ENCODE data around the gene ANGEL1.

The ANGEL1 gene

DNA sequence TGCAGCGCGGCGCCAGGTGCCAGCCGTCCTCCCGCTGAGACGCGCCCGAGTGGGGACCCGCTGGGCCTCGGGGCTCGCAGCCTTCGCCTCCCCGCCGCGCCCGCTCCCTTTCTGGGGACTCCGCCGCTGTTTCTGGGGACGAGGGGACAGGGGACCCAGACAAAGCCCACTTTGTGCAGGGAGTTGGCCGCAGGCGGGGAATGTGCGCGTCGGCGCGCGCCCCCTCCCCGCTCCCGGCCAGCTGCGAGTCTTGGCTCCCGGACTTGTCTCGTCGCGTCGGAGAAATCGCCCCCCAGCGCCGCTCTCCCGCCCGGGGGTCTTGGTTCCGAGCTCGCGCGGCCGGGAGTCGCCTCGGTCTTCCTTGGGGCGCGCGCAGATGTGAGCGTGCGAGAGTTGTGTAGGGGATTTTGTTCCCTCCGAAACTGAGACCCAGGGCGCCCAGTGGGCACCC lies 50.7 kb downstream of the ANGEL1 start:
- no peaks in the 10 kb centered on the region for H3K9me3 ChIP-seq (ENCODE audit: severe bottlenecking)
- H3K4me3 ChIP-seq (ENCODE audit: low read depth, low read length), result peak overlapping the region; percentile 62
- TF ChIP-seq, protein P1, sequence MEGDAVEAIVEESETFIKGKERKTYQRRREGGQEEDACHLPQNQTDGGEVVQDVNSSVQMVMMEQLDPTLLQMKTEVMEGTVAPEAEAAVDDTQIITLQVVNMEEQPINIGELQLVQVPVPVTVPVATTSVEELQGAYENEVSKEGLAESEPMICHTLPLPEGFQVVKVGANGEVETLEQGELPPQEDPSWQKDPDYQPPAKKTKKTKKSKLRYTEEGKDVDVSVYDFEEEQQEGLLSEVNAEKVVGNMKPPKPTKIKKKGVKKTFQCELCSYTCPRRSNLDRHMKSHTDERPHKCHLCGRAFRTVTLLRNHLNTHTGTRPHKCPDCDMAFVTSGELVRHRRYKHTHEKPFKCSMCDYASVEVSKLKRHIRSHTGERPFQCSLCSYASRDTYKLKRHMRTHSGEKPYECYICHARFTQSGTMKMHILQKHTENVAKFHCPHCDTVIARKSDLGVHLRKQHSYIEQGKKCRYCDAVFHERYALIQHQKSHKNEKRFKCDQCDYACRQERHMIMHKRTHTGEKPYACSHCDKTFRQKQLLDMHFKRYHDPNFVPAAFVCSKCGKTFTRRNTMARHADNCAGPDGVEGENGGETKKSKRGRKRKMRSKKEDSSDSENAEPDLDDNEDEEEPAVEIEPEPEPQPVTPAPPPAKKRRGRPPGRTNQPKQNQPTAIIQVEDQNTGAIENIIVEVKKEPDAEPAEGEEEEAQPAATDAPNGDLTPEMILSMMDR (IDR thresholded peaks at IDR 0.05; ENCODE audit: low read depth, low read length), result no peak
- H3K27me3 ChIP-seq (ENCODE audit: insufficient read depth, low read depth, severe bottlenecking), result peaks cover 12% of the 10 kb centered on the region
- no peaks in the 10 kb centered on the region for H3K36me3 ChIP-seq
- no peak overlapping the region for H3K27ac ChIP-seq
- no peak for DNase-seq

DNA sequence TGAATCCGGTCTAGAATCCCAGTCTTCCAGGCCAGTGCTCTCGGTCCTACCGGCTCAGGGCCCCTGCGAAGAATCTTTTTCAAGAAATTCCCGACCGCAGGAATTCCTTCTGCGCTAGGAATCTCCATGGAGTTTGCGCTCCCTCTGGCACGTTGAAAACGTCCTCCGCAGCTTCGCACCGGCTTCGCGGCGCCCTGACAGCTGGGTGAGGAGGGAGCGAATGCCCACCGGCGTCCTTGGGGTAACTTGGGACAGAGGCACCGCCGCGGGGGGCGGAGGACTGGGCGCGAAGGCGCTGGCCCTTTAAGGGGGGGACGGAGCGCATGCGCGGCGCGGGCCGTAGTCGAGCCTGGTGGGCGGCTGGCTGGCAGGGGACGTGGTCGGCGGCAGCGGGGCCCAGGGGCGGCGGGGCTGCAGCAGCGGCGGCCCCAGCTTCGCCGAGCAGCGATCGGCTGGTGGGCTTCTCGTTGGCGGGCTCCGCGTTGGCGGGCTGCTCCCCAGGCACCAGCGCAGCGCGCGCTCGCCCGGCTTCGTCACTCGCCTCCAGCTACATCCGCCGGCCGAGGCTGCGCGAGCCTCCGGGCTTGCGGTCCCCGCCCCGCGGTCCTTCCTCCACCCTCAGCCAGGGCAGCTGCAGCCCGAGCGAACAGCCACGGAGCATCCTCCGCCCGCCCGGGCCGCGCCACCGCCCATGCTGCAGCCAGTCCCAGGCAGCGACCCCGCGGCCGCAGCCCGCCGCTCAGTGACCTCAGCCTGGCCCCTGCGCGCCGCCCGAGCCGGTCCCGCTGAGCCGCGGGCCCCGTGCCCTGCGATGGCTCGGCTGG lies 51.3 kb downstream of the ANGEL1 start, which contains the start of gene VASH1:
Gene VASH1, plus strand, starts transcription at position 333 of the 824 bp plus-strand sequence. CDS start 1,354 bp downstream, outside the sequence.
- Histone ChIP-seq H3K4me3 (ENCODE audit: low read depth, low read length) (peak within 1 kb of the TSS; percentile 62), H3K27ac (peak within 1 kb of the TSS; percentile 39; the same call in 1 of the 2 replicates)
- DNase-seq, result peak; percentile 63

DNA sequence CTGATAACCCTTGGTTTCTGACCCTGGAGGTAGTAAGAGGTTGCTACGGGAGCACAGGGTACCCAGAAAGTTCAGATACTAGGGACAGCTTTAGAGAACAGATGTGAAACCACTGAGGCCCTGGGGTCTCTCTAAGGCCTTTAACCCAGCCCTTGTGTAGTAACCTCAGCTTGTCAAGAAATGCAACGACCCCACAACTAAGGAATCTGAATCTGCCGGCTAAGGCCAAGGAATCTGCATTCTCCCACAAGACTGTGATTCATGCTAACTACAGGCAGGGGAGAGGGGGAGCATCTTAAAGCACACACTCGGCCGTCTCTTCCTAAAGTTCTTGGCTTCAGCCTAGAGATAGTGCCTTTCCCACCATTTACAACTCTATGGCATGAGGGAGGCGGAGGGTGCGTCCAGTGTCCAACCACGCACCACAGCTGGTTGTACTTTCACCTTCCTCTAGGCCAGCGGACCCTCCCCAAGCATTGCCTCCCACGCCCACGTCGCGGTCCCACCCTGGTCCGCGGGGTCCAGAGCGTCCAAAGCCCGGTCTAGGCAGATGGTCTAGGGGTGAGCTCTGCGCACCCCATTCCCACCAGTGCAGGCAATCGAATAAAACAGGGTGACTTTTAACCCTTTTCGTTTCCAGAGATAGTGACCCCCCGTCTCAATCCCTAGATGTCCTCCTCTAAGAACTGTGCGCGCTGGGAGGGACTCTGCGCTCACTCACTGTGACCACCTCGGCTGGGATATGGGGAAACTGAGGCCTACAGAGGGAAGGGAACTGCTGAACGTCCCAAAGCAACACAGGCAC lies 52.1 kb downstream of the ANGEL1 start:
- peak overlapping the region; percentile 62 for H3K4me3 ChIP-seq (ENCODE audit: low read depth, low read length)
- no peak for DNase-seq
- no peaks in the 10 kb centered on the region for H3K9me3 ChIP-seq (ENCODE audit: severe bottlenecking)
- TF ChIP-seq, protein P1 (IDR thresholded peaks at IDR 0.05; ENCODE audit: low read depth, low read length), result no peak
- H3K27me3 ChIP-seq (ENCODE audit: insufficient read depth, low read depth, severe bottlenecking), result peaks cover 12% of the 10 kb centered on the region
- no peaks in the 10 kb centered on the region for H3K36me3 ChIP-seq
- no peak overlapping the region for H3K27ac ChIP-seq

More for the DNA sequence above, 51.3 kb downstream of the ANGEL1 start, which contains the start of gene VASH1:
- H3K9me3 ChIP-seq (ENCODE audit: severe bottlenecking), result no peaks in the 10 kb centered on the region
- H3K27me3 ChIP-seq (ENCODE audit: insufficient read depth, low read depth, severe bottlenecking), result peaks cover 12% of the 10 kb centered on the region
- TF ChIP-seq, protein P1 (IDR thresholded peaks at IDR 0.05; ENCODE audit: low read depth, low read length), result no peak
- H3K36me3 ChIP-seq, result no peaks in the 10 kb centered on the region

DNA sequence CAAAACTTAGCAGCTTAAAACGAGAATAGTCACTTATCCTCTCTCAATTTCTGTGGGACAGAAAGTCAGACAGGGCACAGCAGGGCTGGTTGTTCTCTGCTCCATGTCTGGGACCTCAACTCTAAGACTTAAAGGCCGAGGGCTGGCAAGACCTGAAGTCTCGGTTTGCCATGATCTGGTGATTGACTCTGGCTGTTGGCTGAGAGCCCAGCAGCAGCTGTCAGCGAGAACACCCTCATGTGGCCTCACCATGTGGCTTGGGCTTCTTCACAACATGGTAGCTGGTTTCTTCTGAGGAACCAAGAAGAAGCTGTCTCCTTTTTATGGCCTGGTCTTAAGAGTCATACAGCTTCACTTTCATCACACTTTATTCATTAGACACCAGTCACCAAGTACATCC lies 53.1 kb downstream of the ANGEL1 start:
- no peak for DNase-seq
- H3K27ac ChIP-seq, result no peak overlapping the region
- no peaks in the 10 kb centered on the region for H3K9me3 ChIP-seq (ENCODE audit: severe bottlenecking)
- TF ChIP-seq, protein P1 (IDR thresholded peaks at IDR 0.05; ENCODE audit: low read depth, low read length), result no peak
- no peaks in the 10 kb centered on the region for H3K36me3 ChIP-seq
- no peak overlapping the region for H3K4me3 ChIP-seq (ENCODE audit: low read depth, low read length)
- peaks cover 12% of the 10 kb centered on the region for H3K27me3 ChIP-seq (ENCODE audit: insufficient read depth, low read depth, severe bottlenecking)

DNA sequence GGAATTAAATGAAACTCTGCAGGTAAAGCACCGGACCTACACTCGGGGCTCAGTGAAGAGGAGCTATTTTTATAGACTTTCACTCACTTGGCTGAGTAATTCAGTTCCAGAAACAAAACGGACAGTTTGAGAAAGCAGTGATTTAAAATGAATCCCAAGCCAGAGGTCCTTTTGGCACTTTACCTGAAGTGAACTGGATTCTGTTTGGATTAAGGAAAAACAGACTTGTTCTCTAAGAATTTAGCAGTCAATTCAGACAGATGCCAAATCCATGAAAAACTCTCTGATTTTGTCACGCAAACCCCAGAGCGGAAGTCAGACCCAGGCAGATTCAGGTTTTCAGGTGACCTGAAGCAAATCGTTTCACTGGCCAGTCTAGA lies 56.3 kb downstream of the ANGEL1 start:
- DNase-seq, result no peak
- Histone ChIP-seq H3K27me3 (ENCODE audit: insufficient read depth, low read depth, severe bottlenecking) (no peaks in the 10 kb centered on the region), H3K27ac (no peak overlapping the region), H3K9me3 (ENCODE audit: severe bottlenecking) (no peaks in the 10 kb centered on the region), H3K36me3 (no peaks in the 10 kb centered on the region), H3K4me3 (ENCODE audit: low read depth, low read length) (no peak overlapping the region)
- TF ChIP-seq, protein P1 (IDR thresholded peaks at IDR 0.05; ENCODE audit: low read depth, low read length), result no peak
